HuH-7 (cell line): ENCODE data around the gene TTC24.
"Not testable (repeated sequence)": the region's sequence is repeated elsewhere in the genome, so short reads cannot be mapped to it uniquely, and the experiment has no call there.

Experiments used
- DNase-seq: peaks from one replicate; pipeline ENCODE4 v3.0.0; 2011; ENCODE audit warnings: low spot score

The TTC24 gene

DNA sequence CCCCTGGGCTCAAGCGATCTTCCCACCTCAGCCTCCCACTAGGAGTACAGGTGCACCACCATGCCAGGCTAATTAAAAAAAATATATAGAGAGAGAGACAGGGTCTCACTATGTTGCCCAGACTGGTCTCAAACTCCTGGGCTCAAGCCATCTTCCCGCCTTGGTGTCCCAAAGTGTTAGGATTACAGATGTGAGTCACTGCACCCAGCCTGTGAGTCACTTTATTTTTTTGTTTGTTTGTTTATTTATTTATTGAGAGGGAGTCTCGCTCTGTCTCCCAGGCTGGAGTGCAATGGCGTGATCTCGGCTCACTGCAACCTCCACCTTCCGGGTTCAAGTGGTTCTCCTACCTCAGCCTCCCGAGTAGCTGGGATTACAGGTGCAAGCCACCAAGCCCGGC, 8.4 kb downstream of the TTC24 start:
- not testable (repeated sequence) for DNase-seq

DNA sequence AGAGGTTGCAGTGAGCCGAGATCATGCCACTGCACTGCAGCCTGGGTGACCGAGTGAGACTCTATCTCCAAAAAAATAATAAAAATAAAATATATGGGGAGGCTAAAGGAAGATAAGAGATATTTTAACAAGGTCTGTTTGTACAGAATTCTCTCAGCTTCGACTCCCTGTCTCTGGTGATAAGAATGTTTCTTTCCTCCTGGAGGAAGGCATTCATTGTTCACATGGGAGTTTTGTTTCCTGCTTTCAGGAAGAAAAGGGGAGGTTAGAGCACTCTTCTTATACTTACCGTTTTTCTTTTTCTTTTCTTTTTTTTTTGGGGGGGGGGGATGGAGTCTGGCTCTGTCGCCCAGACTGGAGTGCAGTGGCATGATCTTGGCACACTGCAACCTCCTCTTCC, 10.0 kb downstream of the TTC24 start:
- no peak for DNase-seq

DNA sequence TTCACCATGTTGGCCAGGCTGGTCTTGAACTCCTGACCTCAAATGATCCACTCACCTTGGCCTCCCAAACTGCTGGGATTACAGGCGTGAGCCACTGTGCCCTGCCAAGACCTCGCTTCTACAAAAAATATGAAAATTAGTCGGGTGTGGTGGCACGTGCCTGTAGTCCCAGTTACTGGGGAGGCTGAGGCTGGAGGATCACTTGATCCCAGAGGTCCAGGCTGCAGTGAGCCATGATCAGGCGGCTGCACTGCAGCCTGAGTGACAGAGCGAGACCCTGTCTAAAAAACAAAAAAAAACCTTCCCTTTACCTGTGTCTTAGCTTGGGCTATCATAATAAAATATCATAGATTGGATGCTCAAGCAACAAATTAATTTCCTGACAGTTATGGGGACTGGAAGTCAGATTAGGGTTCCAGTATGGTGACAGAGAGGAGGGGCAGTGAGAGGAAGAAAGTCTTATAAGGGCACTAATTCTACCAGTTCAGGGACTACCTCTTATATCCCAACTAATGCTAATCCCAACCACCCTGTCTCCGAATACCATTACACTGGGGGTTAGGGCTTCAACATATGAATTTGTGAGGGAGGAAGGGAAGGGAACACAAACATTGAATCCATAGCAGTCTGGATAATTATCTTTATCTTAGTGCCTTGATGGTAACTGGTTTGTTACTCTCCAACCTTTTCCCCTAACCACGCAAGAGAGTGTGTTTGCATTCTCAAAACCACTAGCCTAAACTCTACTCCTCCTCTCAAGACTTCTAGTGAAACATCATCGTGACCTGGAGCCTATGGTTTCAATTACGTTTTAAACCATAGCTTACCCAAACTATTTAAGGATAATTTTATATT, 11.0 kb downstream of the TTC24 start:
- DNase-seq = no peak

DNA sequence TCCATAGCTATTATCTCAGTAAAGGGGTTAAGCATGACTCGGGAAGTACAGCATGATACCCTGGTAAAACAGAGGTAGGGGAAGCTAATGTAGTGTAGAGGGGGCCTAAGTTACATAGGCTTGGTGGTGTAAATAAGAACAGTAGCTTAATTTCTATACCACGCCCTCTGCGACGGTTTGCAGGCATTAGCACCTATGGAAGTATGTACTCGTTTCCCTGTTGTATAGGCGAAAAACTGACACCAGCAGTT, 11.6 kb downstream of the TTC24 start:
- DNase-seq = no peak

DNA sequence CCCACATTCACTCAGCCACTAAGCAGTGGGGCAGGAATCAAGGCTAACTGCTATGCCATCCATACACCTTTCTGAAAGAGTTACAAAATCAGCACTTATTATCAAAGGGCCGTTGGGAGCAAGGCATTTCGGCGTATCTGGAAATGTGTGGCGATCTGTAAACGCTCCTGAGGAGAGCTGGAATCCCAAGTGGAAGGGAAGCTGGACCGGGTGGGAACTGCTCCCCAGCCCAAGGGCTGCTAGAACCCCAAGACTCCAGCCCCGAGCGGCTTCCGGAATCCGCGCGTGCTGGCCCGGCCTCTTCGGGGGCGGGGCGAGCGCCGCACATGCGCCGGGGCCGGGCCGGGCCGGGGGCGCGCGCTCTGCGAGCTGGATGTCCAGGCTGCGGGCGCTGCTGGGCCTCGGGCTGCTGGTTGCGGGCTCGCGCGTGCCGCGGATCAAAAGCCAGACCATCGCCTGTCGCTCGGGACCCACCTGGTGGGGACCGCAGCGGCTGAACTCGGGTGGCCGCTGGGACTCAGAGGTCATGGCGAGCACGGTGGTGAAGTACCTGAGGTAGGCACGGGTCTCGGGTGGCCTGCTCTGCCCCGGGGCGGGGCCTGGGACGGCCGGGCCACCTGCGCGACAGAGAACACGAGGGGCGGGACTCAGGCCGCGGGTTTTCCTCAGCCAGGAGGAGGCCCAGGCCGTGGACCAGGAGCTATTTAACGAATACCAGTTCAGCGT, 12.1 kb downstream of the TTC24 start, which contains the start of gene NAXE:
Gene NAXE (plus strand): TSS at position 345 of the 726 bp plus-strand sequence. CDS start 29 bp downstream, at position 374.
- DNase-seq = peak; percentile 82

DNA sequence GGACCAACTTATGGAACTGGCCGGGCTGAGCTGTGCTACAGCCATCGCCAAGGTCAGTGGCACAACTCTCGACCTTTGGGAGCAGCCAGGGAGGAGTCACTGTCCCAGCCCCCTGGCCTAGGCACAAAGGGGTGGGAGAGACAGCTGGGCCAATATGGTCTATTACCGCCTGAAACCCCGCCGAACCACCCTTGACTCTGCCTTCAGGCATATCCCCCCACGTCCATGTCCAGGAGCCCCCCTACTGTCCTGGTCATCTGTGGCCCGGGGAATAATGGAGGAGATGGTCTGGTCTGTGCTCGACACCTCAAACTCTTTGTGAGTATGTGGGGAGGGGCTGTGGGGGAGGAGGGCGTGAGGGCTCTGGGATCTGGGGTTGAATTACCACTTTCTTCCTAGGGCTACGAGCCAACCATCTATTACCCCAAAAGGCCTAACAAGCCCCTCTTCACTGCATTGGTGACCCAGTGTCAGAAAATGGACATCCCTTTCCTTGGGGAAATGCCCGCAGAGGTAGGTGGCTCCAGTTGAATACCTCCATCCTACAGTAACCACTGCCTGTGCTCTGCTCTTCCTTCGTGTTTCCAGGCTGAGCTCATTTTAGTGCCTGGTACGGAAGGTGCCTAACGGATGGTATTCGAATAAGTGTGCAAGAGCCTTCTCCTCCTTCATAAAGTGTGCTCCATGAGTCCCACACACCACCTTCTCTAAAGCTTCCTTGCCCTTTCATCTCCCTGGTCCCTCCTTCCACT, 12.8 kb downstream of the TTC24 start:
- DNase-seq = no peak

DNA sequence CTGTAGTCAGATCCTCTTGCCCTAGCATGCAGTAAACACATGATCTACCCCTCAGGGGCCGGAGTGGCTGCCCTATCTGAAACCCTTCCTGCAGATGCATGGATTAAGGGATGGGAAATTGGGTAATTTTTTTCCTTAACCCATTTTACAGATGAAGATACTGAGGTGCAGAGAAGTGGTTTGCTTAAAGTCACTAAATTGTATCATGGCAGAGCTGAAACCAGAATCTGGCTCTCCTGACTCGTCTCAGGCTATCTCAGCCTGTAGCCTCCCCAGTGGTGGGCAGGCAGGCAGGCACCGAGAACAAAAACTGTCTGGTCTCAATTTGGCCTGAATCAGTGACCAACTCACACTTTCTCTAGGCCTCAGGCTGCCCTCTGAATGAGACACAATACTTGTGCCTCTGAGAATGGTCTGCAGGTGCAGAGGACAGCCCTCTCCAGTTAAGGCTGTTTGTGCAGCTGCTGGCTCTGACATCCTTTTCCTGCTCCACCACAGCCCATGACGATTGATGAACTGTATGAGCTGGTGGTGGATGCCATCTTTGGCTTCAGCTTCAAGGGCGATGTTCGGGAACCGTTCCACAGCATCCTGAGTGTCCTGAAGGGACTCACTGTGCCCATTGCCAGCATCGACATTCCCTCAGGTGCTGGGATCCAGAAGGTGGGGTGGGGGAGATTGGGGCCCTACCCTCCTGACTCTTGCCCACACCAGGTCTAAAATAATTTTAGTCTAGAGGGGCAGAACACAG, 13.6 kb downstream of the TTC24 start:
- DNase-seq = no peak

DNA sequence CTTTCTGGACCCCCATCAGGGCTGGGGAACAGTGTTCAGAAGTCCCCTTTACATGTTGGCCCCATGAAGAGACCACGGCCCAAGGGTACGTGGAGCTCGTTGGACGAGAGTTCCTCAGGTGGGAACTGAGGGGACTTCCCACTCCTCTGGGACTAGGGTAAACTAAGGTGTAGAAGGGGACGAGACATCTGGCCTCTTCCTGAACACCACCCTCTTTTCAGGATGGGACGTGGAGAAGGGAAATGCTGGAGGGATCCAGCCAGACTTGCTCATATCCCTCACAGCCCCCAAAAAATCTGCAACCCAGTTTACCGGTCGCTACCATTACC, 14.1 kb downstream of the TTC24 start:
- DNase-seq = no peak

DNA sequence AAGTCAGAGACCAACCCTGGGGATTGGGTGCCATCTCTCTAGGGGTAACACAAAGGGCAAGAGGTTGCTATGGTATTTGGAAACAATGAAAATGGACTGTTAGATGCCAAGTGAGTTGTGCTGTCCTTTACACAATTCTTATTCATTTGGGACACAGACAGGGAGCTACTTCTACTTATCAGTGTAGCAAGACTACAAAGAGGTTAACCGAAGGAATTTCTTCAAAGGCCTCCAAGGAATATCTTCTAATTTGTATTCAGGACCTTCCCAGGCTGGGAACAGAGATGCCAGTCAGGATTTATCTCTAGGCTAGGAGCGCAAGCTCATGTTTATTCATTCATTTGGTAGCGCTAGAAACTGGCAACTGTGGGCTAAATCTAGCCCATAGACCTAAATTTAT, 14.7 kb downstream of the TTC24 start:
- DNase-seq = no peak

DNA sequence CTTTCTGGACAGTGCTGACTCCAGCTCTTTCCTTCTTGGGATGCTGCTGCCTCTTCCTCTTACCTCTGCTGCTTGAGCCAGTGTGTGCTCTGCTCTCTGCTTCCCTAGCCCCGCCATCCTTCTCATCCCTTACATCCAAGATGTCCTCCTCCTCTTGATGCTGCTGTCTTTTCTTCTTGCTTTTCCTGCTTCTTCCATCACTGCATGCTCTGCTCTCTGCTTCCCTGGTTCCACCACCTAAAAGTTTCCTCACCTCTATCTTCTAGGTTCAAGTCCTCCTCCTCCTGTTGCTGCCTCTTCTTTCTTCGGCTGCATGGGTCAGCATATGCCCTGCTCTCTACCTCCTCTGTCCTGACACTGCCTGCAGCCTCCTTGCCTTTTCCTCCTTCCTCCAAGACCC, 15.5 kb downstream of the TTC24 start:
- no peak for DNase-seq

DNA sequence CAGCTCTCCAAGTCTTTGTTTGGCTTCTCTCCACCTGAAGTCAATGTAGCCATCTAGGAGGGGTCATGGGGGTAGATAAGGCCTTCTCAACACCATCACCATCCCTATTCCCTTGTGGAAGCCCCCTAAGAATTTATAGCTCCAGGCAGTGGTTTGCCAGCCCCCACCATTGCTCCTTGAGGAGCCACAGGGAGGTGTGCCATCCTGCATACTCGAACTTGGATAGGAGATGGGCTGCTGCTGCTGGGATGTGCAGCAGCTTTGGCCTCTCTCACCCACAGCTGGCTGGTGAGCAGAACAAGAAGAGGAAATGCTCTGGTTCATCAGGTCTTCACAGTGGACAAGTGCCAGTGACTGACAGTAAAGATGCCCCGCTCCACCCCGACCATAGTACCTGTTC, 16.9 kb downstream of the TTC24 start:
- no peak for DNase-seq

DNA sequence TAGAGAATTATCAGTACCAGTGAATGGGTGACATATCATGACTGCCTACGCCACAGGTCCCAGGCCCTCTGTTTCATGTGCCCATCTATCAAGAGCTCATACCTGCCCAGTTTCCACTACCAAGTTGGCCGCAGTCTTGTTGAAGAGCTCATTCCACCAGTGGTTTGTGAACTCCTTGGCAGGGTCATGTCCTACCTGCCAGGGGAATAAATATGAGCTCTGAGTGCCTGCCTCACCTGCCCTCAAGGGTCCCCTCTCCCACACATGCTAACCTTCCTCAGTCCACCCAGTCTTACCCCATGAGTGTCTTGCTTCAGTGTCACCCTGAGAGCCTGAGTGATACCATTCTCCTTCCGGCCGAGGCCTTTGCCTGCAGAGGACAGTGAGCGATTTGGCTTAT, 18.6 kb downstream of the TTC24 start:
- DNase-seq = no peak

DNA sequence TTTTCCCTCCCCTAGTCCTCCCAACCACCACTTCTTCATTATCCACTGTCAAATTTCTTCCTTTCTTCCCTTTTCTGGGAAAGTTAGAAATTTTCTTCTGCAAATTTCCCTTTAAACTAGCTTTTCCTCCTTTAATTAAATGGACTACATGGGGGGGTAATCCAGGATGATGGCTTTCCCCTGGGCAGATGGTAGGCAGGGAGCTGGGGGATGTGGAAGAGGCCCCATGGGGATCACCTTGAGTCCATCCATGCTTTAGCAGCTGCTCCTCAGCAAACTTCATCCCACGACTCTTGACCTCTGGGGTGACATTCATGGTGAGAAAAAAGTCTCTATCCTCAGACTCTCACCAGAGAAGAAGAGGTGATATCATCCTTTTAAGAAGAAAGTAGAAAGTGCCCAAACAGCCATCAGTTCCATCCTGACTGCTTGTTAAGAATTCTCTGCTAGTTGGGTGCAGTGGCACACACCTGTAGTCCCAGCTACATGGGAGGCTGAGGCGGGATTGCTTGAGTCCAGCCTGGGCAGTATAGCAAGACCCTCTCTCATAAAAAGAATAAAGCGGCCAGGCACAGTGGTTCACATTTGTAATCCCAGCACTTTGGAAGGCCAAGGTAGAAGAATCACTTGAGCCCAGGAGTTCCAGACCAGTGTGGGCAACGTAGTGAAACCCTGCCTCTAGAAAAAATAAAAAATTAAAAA, 19.4 kb downstream of the TTC24 start:
- DNase-seq = no peak

DNA sequence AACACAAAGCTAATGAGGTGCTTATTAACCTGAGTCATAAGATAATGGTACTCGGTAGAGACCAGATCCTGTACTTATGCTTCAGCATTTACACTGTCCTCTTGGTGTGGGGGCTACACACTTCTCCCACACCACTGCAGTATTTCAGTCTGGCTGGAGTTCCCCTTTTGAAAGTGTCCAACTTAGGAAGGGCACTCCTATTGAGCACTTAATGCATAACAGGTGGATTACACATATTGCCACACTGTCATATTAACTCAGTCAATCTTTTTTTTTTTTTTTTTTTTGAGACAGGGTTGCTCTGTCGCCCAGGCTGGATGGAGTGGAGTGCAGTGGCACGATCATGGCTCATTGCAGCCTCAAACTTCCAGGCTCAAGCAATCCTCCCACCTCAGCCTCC, 20.3 kb downstream of the TTC24 start:
- DNase-seq = no peak

DNA sequence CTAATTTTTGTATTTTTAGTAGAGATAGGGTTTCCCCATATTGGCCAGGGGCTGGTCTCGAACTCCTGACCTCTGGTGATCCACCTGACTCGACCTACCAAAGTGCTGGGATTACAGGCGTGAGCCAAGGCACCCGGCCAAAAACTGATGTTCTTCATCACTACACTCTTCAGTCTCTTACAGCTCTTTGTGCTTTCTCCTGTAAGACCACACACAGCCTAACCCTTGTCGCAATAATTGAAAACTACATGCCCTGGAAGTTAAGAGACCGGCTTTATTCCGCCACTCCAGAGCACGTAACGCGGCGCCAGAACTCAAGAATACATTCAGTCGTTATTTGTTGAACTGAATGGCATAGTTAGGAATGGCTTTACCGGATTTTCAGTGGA, 21.2 kb downstream of the TTC24 start:
- no peak for DNase-seq

DNA sequence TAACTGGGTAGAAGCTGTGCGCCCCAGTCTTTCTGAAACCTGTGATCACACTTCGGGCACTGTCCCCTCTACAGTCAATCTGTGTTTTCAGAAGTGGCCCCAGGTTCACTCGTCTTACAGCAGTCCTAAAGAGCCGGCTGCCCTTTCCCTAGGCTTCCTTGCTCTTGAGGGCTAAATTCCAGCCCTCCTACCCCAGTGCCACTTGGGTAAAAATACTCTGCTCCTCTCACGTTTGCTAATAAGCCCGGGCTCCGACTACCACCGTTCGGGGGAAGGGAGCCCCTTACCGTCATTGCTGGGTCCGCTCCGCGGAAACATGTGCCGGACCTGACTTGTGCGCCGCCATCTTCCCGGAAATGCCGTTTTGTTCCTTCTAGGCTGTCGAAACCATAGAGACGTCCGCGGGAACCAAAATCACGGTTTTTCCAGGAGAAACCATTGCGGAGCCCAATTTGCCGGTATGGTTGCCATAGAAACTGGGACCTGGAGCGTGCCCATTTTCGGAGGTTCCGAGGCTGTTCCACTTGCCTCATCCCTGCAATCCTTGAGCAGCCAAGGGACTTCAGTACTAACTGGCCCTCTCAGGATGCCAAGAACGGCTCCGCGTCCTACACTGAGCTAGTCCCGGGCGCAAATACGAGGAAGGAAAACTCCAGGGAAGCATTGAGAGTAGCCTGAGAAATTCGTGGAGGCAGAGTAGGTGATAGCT, 21.8 kb downstream of the TTC24 start, which contains the start of gene GPATCH4:
Gene GPATCH4 (minus strand): TSS at position 358 of the 709 bp plus-strand sequence.
- peak; percentile 73 for DNase-seq

DNA sequence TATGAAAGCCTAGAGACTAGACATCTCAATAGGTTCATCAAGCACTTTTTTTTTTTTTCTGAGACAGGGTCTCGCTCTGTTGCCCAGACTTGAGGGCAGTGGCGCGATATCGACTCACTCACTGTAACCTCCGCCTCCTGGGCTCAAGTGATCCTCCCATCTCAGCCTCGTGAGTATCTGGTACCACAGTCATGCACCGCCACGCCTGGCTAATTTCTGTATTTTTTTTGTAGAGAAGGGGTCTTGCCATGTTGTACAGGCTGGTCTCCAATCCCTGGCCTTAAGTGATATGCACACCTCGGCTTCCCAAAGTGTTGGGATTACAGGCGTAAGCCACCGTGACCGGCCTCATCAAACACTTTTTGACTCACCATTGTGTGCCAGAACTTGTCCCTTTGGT, 22.4 kb downstream of the TTC24 start:
- no peak for DNase-seq

DNA sequence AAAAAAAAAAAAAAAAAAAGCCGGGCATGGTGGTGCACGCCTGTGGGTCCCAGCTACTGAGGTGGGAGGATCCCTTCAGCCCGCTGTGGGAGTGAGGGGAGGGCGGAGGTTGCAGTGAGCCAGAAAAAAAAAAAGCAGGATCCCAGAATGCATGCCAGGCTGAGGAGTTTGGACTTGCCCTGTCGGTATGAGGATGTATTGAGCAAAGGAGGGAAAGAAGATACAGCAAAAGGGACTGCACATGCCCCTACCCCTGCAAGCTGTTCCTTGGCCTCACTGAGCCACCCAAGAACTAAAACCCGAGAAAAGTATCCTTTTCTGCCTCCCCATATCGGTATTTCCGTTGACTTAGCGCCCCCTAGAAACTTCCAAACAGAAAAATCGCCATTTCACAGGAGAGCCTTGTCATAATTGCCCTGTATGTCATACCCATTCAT, 23.1 kb downstream of the TTC24 start:
- DNase-seq = no peak

DNA sequence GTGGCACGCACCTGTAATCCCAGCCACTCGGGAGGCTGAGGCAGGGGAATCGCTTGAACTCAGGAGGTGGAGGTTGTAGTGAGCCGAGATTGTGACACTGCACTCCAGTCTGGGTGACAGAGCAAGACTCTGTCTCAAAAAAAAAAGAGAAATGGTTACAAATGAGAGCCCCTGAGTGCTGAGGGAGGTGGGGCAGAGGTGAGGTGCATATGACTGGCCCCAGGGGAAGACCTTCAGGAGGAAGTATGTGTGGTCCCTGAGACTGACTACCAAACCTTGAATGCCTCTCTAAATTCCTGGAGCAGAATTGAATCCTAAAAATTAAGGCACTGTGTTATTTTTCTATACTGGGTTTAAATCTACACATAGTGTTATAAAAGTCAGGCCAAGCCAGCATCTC, 27.8 kb downstream of the TTC24 start:
- DNase-seq = not testable (repeated sequence)

DNA sequence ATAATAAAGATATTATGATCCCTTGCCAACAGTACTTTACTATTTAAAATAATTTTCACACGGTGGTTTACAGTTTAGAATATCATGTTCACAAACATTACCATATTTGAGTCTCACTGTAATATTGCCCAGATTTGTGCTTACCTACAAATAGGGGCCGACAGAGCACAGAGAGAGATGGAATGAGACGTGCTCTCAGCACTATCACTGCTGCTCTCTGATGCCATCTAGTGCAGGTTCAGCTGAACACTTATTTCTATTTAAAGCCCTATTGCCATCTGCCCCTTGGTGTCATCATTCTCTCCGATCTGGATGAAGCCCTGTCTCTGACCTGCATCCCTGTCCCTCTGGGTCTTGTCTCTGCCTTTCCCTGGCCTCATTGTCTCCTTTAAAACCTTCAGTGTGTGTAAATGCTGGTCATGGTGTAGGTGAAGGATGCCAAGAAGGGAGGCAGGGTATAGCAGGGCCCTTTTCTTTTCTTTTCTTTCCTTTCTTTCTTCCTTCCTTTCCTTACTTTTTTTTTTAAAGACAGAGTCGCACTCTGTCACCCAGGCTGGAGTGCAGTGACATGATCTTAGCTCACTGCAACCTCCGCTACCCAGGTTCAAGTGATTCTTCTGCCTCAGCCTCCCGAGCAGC, 28.6 kb downstream of the TTC24 start:
- DNase-seq = peak; percentile 45
